GM10847 (cell line): Measurements from ENCODE around the gene HSD17B14.

ENCODE experiments used
- POLR2A ChIP-seq: IDR thresholded peaks from 2 replicates; pipeline ENCODE4 v1.6.1; 2011; ENCODE audit not compliant: insufficient read length; ENCODE audit errors: extremely low read depth

Gene HSD17B14

GRCh38 chr19:48837687-48838086 is 1.4 kb upstream of the HSD17B14 start:
- no peak for TF ChIP-seq POLR2A

DNA sequence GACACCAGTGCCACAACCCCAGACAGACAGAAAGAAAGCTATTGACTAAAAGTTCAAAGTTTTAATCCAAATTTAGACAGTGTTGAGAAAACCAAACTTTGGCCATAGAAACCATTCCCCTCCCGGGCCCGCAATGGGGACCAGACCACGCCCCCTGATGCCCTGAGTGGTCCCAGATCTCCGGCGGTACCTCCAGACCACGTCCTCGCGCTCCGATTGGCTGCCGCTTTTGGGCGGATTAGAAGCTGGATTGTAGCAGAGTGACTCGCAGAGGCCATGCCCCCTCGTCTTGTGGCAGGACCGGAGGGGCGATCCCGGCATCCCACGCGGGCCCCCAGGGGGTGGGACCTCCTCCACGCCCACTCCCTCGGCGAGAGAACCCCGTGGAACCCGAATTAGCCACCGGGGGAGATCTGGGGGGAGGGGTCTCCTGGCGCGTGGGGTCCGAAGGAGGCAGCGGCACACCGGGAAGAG is 797 bp upstream of the HSD17B14 start:
- no peak for TF ChIP-seq POLR2A

DNA sequence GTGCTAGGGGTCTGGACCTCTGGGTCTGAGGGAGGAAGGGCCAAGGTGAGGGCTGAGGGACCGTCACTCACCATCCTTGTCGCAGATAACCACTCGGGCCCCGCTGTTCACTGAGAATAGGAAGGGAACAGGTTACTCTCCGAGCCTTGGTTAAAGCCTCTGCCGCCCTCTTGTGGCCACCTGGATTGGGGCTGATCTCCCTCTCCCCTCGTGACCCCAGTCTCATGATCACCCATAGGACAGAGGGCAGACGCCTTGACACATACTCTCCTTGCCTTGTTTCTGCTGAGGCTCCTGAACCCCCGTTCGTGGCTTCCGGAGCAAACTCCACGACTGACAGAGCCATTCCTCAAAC is 580 bp downstream of the HSD17B14 start:
- TF ChIP-seq POLR2A: peak; percentile 17

DNA sequence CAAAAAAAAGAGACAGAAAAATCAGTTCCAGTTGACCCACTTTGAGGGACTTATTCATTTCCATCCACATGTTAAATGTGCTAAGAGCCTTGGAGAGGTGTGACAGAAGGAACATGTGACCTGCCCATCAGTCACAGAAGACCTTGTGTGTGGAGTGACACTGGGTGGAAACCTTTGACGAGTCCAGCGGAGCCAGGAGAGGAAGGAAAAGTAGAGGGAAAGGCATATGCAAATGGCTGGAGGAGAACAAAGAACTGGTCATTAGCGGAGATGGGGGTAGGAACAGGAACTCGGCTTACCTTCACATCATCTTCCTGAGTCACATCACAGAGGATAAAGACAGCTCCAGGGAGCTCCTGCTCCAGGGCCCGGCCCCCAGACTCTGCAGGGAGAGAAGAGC is 2.3 kb downstream of the HSD17B14 start:
- no peak for TF ChIP-seq POLR2A

- no peak for TF ChIP-seq POLR2A
Observed at GRCh38 chr19:48833049-48833448, 3.2 kb downstream of the HSD17B14 start.

GRCh38 chr19:48830965-48831364 is 5.3 kb downstream of the HSD17B14 start:
- TF ChIP-seq POLR2A: no peak

DNA sequence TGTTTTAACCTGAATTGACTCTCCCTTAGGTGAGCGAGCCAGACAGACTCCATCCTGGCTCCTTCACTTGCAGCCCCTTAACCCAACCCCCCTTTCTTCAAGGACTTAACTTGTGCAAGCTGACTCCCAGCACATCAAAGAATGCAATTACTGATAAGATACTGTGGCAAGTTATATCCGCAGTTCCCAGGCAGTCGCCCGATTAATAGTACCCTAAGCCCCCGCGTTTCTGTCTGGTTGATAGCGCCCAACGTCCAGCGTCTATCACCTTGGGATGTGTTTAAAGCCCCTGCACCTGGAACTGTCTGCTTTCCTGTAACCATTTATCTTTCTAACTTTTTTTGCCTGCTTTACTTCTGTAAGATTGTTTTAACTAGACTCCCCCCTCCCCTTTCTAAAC is 6.2 kb downstream of the HSD17B14 start:
- no peak for TF ChIP-seq POLR2A

- TF ChIP-seq POLR2A: no peak
Observed at GRCh38 chr19:48826606-48827020, 9.7 kb downstream of the HSD17B14 start.

DNA sequence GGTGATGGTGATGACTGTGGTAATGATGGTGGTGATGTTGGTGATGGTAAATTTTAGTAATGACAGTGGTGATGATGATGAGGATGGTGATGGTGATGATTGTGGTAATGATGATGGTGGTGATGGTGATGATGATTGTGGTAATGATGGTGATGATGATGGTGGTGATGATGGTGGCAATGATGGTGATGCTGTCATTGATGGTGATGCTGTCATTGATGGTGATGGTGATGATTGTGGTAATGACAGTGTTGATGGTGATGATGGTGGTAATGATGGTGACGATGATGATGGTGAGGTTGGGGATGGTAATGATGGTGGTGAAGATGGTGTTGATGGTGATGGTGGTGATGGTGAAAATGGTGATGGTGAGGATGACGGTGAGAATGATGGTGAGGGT is 13.8 kb downstream of the HSD17B14 start:
- no peak for TF ChIP-seq POLR2A

DNA sequence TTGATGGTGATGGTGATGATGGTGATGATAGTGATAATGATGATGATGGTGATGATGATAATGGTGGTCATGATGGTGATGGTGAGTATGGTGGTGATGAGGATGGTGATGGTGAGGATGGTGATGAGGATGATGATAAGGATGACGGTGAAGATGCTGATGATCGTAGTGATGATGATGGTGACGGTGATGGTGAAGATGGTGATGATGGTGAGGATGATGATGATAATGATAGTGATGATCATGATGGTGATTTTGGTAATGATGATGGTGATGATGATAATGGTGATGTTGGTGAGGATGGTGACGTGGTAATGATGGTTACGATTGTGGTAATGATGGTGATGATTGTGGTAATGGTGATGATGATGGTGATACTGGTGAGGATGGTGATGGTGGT is 14.7 kb downstream of the HSD17B14 start:
- no peak for TF ChIP-seq POLR2A

- no peak for TF ChIP-seq POLR2A
Observed at GRCh38 chr19:48819366-48819816, 16.9 kb downstream of the HSD17B14 start.

DNA sequence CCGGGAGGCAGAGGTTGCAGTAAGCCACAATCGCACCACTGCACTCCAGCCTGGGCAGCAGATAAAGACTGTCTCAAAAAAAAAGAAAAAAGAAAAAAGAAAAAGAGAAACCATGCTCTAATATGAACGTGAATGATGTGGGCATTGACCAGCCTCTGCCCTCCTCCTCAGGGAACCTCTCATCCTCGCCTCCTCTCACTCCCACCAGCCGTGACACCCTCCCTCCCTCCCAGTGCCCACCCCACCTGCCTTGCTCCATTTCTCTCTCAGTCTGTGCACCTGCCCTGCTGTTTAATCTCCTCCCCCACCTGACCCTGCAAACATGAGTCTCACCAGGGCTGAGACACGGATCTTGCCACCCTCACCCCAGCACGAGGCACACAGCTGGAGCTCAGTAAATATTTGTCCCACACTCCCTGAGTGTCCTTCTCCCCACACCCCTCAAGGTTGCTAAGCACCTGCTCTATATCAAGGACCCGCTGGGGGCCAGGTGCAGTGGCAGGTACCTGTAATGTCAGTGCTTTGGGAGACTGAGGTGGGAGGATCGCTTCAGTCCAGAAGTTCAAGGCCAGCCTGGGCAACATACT is 18.0 kb downstream of the HSD17B14 start:
- TF ChIP-seq POLR2A: no peak

DNA sequence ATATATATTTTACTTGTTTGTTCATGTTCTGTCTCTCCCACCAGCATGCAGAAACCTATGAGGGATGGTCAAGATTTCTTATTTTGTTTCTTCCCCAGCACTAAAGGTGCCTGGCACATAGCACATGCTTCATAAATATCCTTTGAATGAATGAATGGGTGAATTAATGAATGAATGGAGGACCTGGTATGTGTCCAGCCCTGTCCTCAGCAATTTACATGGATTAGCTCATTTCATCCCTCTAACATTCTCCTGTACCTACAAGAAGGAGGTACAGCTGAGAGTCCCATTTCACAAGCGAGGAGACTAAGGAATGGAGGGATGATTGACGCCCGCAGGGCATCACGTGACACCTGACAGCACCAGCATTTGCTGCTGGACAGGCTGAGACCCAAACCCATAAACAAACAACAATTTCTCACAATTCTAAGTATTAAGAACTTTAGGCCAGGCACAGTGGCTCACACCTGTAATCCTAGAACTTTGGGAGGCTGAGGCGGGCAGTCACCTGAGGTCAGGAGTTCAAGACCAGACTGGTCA is 18.6 kb downstream of the HSD17B14 start:
- TF ChIP-seq POLR2A: no peak

- no peak for TF ChIP-seq POLR2A
Observed at GRCh38 chr19:48815870-48816501, 20.3 kb downstream of the HSD17B14 start.

GRCh38 chr19:48814895-48815294 is 21.4 kb downstream of the HSD17B14 start:
- no peak for TF ChIP-seq POLR2A

GRCh38 chr19:48813123-48813913 is 23.0 kb downstream of the HSD17B14 start:
- no peak for TF ChIP-seq POLR2A

GRCh38 chr19:48812094-48812929 is 24.0 kb downstream of the HSD17B14 start:
- peak; percentile 29 for TF ChIP-seq POLR2A
